LNCaP clone FGC (cell line): ENCODE data around the gene MAPRE2.

Experiments
- DNase-seq: peaks from one replicate; pipeline ENCODE4 v3.0.0-alpha.2; 2011; ENCODE audit warnings: low read depth
- H3K4me3 ChIP-seq: 2 replicates; pipeline ENCODE4 v1.5.1; 2011; ENCODE audit warnings: mild to moderate bottlenecking, low read depth, low read length, control low read depth
- TF ChIP-seq, protein P1 (sequence below): IDR thresholded peaks from 2 replicates; pipeline ENCODE4 v1.5.1; 2012; ENCODE audit warnings: mild to moderate bottlenecking; ENCODE audit not compliant: control insufficient read depth, insufficient read depth; ENCODE audit errors: extremely low read depth

MAPRE2 gene

DNA sequence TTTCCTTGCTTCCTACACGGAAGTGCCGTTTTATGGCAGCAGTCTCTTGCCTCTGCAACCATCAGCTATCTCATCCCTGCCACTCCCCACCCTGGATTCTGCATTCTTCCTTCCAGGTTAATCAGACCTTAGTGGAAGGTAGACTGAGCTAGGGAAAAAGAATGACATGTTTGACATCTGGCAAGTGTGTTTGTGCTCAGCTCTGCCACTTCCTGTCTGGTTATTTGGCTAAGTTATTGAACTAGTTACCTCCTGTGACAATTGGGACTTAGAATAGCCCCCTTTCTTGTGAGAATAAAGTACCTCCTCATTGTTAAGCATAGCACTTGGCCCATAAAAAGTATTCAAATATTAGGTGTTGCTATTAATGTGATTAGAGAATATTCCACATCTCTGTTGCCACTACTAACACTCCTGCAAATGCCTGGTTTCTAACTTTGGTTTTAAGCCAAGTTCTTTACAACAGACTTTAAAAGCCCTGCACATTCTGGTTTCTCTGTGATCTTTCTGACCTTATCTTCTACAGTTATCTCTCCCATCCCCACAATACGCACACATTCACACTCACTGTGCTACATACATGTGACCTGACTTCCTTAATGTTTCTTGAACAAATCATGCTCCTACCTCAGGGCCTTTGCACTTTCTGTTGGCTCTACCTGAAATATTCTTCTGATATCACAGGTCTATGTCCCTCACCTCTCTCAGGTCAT lies 10.8 kb upstream of the MAPRE2 start:
- DNase-seq, result no peak
- H3K4me3 ChIP-seq, result no peak overlapping the region
- TF ChIP-seq, protein P1, sequence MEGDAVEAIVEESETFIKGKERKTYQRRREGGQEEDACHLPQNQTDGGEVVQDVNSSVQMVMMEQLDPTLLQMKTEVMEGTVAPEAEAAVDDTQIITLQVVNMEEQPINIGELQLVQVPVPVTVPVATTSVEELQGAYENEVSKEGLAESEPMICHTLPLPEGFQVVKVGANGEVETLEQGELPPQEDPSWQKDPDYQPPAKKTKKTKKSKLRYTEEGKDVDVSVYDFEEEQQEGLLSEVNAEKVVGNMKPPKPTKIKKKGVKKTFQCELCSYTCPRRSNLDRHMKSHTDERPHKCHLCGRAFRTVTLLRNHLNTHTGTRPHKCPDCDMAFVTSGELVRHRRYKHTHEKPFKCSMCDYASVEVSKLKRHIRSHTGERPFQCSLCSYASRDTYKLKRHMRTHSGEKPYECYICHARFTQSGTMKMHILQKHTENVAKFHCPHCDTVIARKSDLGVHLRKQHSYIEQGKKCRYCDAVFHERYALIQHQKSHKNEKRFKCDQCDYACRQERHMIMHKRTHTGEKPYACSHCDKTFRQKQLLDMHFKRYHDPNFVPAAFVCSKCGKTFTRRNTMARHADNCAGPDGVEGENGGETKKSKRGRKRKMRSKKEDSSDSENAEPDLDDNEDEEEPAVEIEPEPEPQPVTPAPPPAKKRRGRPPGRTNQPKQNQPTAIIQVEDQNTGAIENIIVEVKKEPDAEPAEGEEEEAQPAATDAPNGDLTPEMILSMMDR, result no peak

DNA sequence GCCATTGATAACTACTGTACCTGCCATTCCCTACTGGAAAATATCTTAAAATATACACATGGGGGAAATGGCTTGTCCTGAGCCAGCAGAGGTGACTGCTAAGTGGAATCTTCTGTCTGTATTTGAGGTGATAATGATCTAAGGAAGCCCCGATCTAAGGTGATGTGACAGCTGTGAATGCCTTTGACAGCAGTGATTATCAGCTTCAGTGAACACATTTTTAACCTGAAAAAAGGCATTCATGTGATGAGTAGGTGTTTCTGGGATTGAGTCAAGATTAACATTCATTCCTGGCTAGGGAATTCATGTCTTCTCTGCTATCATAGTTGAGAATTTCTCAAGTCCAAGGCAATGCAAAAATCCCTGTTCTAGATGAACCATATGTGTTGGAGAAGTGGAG lies 9.1 kb upstream of the MAPRE2 start:
- TF ChIP-seq, protein P1, result no peak
- DNase-seq, result no peak
- H3K4me3 ChIP-seq, result no peak overlapping the region

DNA sequence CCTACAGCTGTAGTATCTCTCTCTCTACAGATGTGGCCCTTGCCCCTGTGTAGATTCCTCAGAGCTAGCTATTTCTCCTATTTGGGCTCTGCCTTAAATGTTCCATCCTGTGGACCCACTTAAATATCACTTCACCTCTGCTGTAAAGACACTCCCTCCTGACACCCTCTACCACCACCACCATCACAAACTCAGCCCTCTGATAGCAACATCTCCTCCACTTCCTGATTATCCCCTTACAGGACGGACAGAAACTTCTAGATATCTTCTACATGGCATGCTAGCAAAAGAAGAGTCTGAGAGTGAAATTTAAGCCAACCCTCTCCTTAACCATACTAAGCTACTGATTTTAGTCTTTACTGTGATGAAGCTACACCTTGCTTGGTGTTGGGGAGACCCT lies 3.2 kb upstream of the MAPRE2 start:
- H3K4me3 ChIP-seq, result no peak overlapping the region
- TF ChIP-seq, protein P1, result no peak
- DNase-seq, result no peak

DNA sequence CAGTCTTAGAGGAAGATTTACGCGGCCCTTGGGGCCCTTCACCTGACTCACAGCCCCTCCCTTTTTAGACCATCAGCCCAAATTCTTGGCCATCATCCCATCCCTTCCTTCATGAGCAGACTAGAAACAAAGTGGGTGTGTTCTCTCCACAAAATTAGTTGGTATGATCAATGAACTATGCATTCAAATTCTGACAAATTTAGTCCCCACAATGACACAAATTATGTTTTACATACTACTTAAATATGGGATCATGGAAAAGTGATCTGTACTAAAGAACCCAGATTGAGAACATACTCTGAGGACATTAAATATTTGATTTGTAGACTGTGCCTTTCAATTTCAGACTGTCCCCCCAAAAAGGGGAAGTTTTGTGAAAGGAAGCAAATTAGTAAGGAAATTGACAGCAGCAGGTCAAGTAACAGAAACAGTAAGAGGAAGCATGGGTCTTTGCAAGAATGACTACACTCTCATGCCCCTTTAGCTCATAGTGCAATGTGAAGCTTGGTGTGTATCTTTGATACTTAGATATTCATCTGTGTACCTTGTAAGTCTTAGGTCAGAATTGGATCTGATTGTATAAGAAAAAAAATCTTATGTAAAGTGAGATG lies 2.2 kb upstream of the MAPRE2 start:
- TF ChIP-seq, protein P1, result no peak
- no peak overlapping the region for H3K4me3 ChIP-seq
- no peak for DNase-seq

DNA sequence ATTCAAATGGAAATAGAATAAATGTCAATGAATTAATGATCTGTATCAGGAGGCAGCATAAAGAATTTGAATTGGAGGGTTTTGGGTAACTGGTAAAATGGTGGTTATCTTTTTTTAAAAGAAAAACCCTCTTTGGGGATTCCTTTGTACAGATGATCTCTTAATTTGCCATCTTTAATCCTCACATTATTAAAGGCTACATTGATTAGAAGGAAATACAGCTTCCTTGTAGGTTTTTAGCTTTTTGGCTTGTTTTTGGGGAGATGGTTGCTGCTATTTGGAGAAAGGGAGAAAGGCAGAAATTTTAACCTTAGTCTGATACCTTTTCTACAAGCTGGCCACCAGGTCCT lies 600 bp upstream of the MAPRE2 start:
- peak overlapping the region; percentile 76 for H3K4me3 ChIP-seq
- TF ChIP-seq, protein P1, result no peak
- no peak for DNase-seq

DNA sequence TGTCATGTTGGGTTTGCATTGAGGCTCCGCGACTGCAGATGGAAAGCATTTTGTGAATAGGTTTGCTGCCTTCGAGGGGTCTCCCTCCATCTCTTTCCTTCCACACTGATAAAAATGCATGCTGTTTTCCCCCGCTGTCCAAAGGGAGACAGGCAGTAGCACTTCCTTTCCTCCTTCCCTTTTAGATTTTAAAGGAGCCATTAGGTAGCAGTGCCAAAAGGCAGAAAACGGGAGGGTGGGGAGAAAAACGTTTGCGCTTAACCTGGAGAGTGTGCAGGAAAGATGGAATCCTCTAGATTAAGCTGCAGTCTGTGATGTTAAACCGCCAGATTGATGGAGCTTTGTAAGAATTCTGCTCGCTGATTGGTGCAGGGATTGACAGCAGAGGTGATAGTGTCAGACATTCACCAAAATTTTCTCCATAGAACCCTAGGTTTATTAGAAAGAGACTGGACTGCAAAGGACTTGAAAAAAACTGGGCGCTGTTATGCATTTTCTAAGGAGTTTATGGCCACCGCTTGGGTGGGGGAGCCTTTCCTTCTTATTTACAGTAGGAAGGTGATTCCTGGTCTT lies 688 bp downstream of the MAPRE2 start:
- H3K4me3 ChIP-seq, result peak overlapping the region; percentile 76
- DNase-seq, result no peak
- TF ChIP-seq, protein P1, result no peak
